Mesendoderm (in vitro differentiated cells): ENCODE results near the gene CCNY.
"Not testable (repeated sequence)": the region's sequence is repeated elsewhere in the genome, so short reads cannot be mapped to it uniquely, and the experiment has no call there.

Experiments
- DNase-seq: peaks from one replicate; pipeline ENCODE4 v3.0.0; 2013
- H2AK5ac ChIP-seq: 2 replicates; pipeline ENCODE4 v1.6.1; 2013; ENCODE audit warnings: low read length, inconsistent platforms
- H2BK120ac ChIP-seq: 2 replicates; pipeline ENCODE4 v1.6.1; 2013; ENCODE audit warnings: low read depth, mild to moderate bottlenecking, low read length, moderate library complexity, mixed read lengths
- H2BK15ac ChIP-seq: replicated peaks from 2 replicates; pipeline ENCODE4 v1.6.1; 2013; ENCODE audit warnings: low read depth, mild to moderate bottlenecking, moderate library complexity
- H2BK5ac ChIP-seq: 2 replicates; pipeline ENCODE4 v1.6.1; 2013; ENCODE audit warnings: low read length, inconsistent platforms
- H3K18ac ChIP-seq: 2 replicates; pipeline ENCODE4 v1.6.1; 2013; ENCODE audit warnings: mild to moderate bottlenecking, low read length, mixed read lengths
- H3K23ac ChIP-seq: one replicate; pipeline ENCODE4 v1.6.1; 2013; ENCODE audit warnings: low read length
- H3K27ac ChIP-seq: 2 replicates; pipeline ENCODE4 v1.5.1; 2013; ENCODE audit warnings: low read depth, mild to moderate bottlenecking, inconsistent platforms, low read length, moderate library complexity
- H3K27me3 ChIP-seq: 2 replicates; pipeline ENCODE4 v1.6.1; 2013; ENCODE audit warnings: low read length, control low read depth, mild to moderate bottlenecking, inconsistent platforms; ENCODE audit not compliant: insufficient read depth, poor library complexity
- H3K36me3 ChIP-seq: 2 replicates; pipeline ENCODE4 v1.6.1; 2013; ENCODE audit warnings: low read length, inconsistent platforms; ENCODE audit not compliant: control insufficient read depth, insufficient read depth
- H3K4ac ChIP-seq: one replicate; pipeline ENCODE4 v1.6.1; 2013; ENCODE audit warnings: low read depth, mild to moderate bottlenecking, low read length, moderate library complexity
- H3K4me1 ChIP-seq: 2 replicates; pipeline ENCODE4 v1.6.1; 2013; ENCODE audit warnings: low read depth, low read length, inconsistent platforms; ENCODE audit not compliant: control insufficient read depth
- H3K4me2 ChIP-seq: 2 replicates; pipeline ENCODE4 v1.6.1; 2013; ENCODE audit warnings: low read length
- H3K4me3 ChIP-seq: 2 replicates; pipeline ENCODE4 v1.5.1; 2013; ENCODE audit warnings: mild to moderate bottlenecking, low read length
- H3K56ac ChIP-seq: one replicate; pipeline ENCODE4 v1.6.1; 2013; ENCODE audit warnings: low read length
- H3K79me1 ChIP-seq: 2 replicates; pipeline ENCODE4 v1.6.1; 2013; ENCODE audit warnings: low read length, inconsistent platforms
- H3K79me2 ChIP-seq: 2 replicates; pipeline ENCODE4 v1.6.1; 2013; ENCODE audit warnings: mild to moderate bottlenecking, low read length; ENCODE audit not compliant: control insufficient read depth, insufficient read depth
- H3K9ac ChIP-seq: 2 replicates; pipeline ENCODE4 v1.6.1; 2013; ENCODE audit warnings: low read length, inconsistent platforms
- H4K5ac ChIP-seq: one replicate; pipeline ENCODE4 v1.6.1; 2013; ENCODE audit warnings: low read length
- H4K8ac ChIP-seq: one replicate; pipeline ENCODE4 v1.6.1; 2013; ENCODE audit warnings: low read depth, mild to moderate bottlenecking, control low read depth, low read length, moderate library complexity
- WGBS: extraction: QIAGEN DNeasy Blood & Tissue Kit; methylation state at CpG from one replicate; pipeline ENCODE4 v1.1.7; 2013; ENCODE audit warnings: low lambda C conversion rate, missing lambda C conversion rate; ENCODE audit not compliant: insufficient coverage; ENCODE audit errors: extremely low coverage; 5-methylcytosine and 5-hydroxymethylcytosine counted together

Gene CCNY

GRCh38 chr10:35535136-35535535, 198.8 kb downstream of the CCNY start:
- Histone ChIP-seq H3K23ac (no peak overlapping the region), H3K4me2 (no peak overlapping the region), H3K27me3 (no peaks in the 10 kb centered on the region), H2AK5ac (no peak overlapping the region), H4K5ac (no peak overlapping the region), H3K36me3 (peaks cover 8% of the 10 kb centered on the region), H3K56ac (no peak overlapping the region), H2BK5ac (no peak overlapping the region), H3K18ac (no peak overlapping the region), H3K4me3 (no peak overlapping the region), H3K4me1 (no peaks in the 10 kb centered on the region), H4K8ac (no peak overlapping the region), H3K79me2 (no peaks in the 10 kb centered on the region), H2BK15ac (no peak overlapping the region), H3K9ac (no peak overlapping the region), H3K79me1 (no peaks in the 10 kb centered on the region), H3K4ac (no peak overlapping the region), H3K27ac (no peak overlapping the region), H2BK120ac (no peak overlapping the region)
- DNase-seq: no peak
- WGBS: no CpG with 5 or more reads among the region's 3 CpGs

GRCh38 chr10:35536789-35537188, 200.5 kb downstream of the CCNY start:
- no peaks in the 10 kb centered on the region for H3K4me1 ChIP-seq
- no peaks in the 10 kb centered on the region for H3K27me3 ChIP-seq
- H3K36me3 ChIP-seq: peaks cover 8% of the 10 kb centered on the region
- H3K9ac ChIP-seq: no peak overlapping the region
- H3K79me2 ChIP-seq: no peaks in the 10 kb centered on the region
- no peak overlapping the region for H4K8ac ChIP-seq
- no CpG with 5 or more reads among the region's 4 CpGs for WGBS
- no peak overlapping the region for H4K5ac ChIP-seq
- no peak overlapping the region for H2BK5ac ChIP-seq
- H3K27ac ChIP-seq: no peak overlapping the region
- no peaks in the 10 kb centered on the region for H3K79me1 ChIP-seq
- peak; percentile 40 for DNase-seq
- no peak overlapping the region for H2BK120ac ChIP-seq
- no peak overlapping the region for H3K4me2 ChIP-seq
- H3K56ac ChIP-seq: no peak overlapping the region
- H3K18ac ChIP-seq: no peak overlapping the region
- no peak overlapping the region for H3K4me3 ChIP-seq
- H3K4ac ChIP-seq: no peak overlapping the region
- H3K23ac ChIP-seq: no peak overlapping the region
- no peak overlapping the region for H2BK15ac ChIP-seq
- no peak overlapping the region for H2AK5ac ChIP-seq

- not testable (repeated sequence) for H3K36me3 ChIP-seq, H3K4me3 ChIP-seq
Measured at GRCh38 chr10:35537925-35538324, 201.6 kb downstream of the CCNY start.

GRCh38 chr10:35540296-35541164, 204.2 kb downstream of the CCNY start:
- no peak overlapping the region for H3K23ac ChIP-seq
- H2AK5ac ChIP-seq: no peak overlapping the region
- H2BK15ac ChIP-seq: no peak overlapping the region
- H2BK5ac ChIP-seq: no peak overlapping the region
- H3K4me3 ChIP-seq: no peak overlapping the region
- H3K27ac ChIP-seq: no peak overlapping the region
- no peaks in the 10 kb centered on the region for H3K27me3 ChIP-seq
- no peaks in the 10 kb centered on the region for H3K4me1 ChIP-seq
- no peaks in the 10 kb centered on the region for H3K36me3 ChIP-seq
- no peaks in the 10 kb centered on the region for H3K79me2 ChIP-seq
- no peak overlapping the region for H3K9ac ChIP-seq
- no peak overlapping the region for H4K8ac ChIP-seq
- H3K79me1 ChIP-seq: peaks cover 1% of the 10 kb centered on the region
- no peak overlapping the region for H2BK120ac ChIP-seq
- no peak overlapping the region for H3K4me2 ChIP-seq
- no peak overlapping the region for H3K18ac ChIP-seq
- no CpG with 5 or more reads among the region's 7 CpGs for WGBS
- DNase-seq: no peak
- H4K5ac ChIP-seq: no peak overlapping the region
- no peak overlapping the region for H3K4ac ChIP-seq
- no peak overlapping the region for H3K56ac ChIP-seq

More at GRCh38 chr10:35537925-35538324, 201.6 kb downstream of the CCNY start:
- not testable (repeated sequence) for DNase-seq, H3K79me2 ChIP-seq, H4K5ac ChIP-seq, H2BK120ac ChIP-seq, H3K4me2 ChIP-seq, H2AK5ac ChIP-seq, H3K79me1 ChIP-seq, H2BK15ac ChIP-seq, H2BK5ac ChIP-seq, H3K27me3 ChIP-seq, H3K9ac ChIP-seq, H3K4me1 ChIP-seq, H3K4ac ChIP-seq, H3K23ac ChIP-seq, H3K27ac ChIP-seq, H4K8ac ChIP-seq, H3K56ac ChIP-seq, H3K18ac ChIP-seq
- no CpG with 5 or more reads among the region's 3 CpGs for WGBS

GRCh38 chr10:35541720-35542119, 205.4 kb downstream of the CCNY start:
- H4K8ac ChIP-seq: no peak overlapping the region
- H3K9ac ChIP-seq: no peak overlapping the region
- H3K4me3 ChIP-seq: no peak overlapping the region
- H3K4ac ChIP-seq: no peak overlapping the region
- no peak overlapping the region for H2BK120ac ChIP-seq
- no peak overlapping the region for H4K5ac ChIP-seq
- no peak overlapping the region for H3K27ac ChIP-seq
- no peak overlapping the region for H2BK15ac ChIP-seq
- H3K79me2 ChIP-seq: no peaks in the 10 kb centered on the region
- no peak for DNase-seq
- no peaks in the 10 kb centered on the region for H3K36me3 ChIP-seq
- H2BK5ac ChIP-seq: no peak overlapping the region
- no peaks in the 10 kb centered on the region for H3K4me1 ChIP-seq
- H3K4me2 ChIP-seq: no peak overlapping the region
- no peak overlapping the region for H3K18ac ChIP-seq
- no peak overlapping the region for H2AK5ac ChIP-seq
- no peak overlapping the region for H3K23ac ChIP-seq
- no peaks in the 10 kb centered on the region for H3K27me3 ChIP-seq
- H3K79me1 ChIP-seq: peaks cover 1% of the 10 kb centered on the region
- H3K56ac ChIP-seq: no peak overlapping the region
- WGBS: no CpG with 5 or more reads among the region's 1 CpG

GRCh38 chr10:35542303-35542702, 206.0 kb downstream of the CCNY start:
- Histone ChIP-seq H3K56ac (no peak overlapping the region), H3K4ac (no peak overlapping the region), H3K27me3 (no peaks in the 10 kb centered on the region), H2BK5ac (no peak overlapping the region), H3K79me2 (no peaks in the 10 kb centered on the region), H3K4me3 (no peak overlapping the region), H3K4me1 (no peaks in the 10 kb centered on the region), H2BK15ac (no peak overlapping the region), H3K23ac (no peak overlapping the region), H3K36me3 (no peaks in the 10 kb centered on the region), H3K79me1 (peaks cover 1% of the 10 kb centered on the region), H2BK120ac (no peak overlapping the region), H2AK5ac (no peak overlapping the region), H3K18ac (no peak overlapping the region), H3K4me2 (no peak overlapping the region), H3K9ac (no peak overlapping the region), H4K5ac (no peak overlapping the region), H3K27ac (no peak overlapping the region), H4K8ac (no peak overlapping the region)
- no CpG with 5 or more reads among the region's 4 CpGs for WGBS
- DNase-seq: no peak
